K562 (cell line): ENCODE results near the gene ADAT3. TPM values are rescaled to one million over a fixed set of nuclear protein-coding genes. Genes with fewer than 3 reads are reported as not detected.
A peak's percentile ranks its signal among the peaks of the same experiment; 100 is the strongest.

Source experiments
- CEBPG ChIP-seq, 3 experiments: fragments of 200-800 bp in 1 of 3; sonication (Bioruptor generic) in 1 of 3; sonication (generic) in 1 of 3; formaldehyde crosslinking in 1 of 3; IDR thresholded peaks in 2 of 3; conservative IDR thresholded peaks in 1 of 3; 2 replicates each; pipeline versions ENCODE4 v1.6.1 to v1.8.0; 2016 to 2022; ENCODE audit warnings: missing compliant biosample characterization in 2 of 3, missing genetic modification characterization in 2 of 3, mild to moderate bottlenecking in 1 of 3, missing genetic modification reagents in 1 of 3
- FIP1L1 ChIP-seq: fragments of 200-400 bp; formaldehyde crosslinking; IDR thresholded peaks from 2 replicates; pipeline ENCODE4 v1.6.1; 2018; ENCODE audit warnings: mild to moderate bottlenecking, low read depth, low read length; ENCODE audit not compliant: poor library complexity, severe bottlenecking
- FOXP1 ChIP-seq: sonication (generic); formaldehyde crosslinking; IDR thresholded peaks from 2 replicates; pipeline ENCODE4 v1.8.0; 2022; ENCODE audit warnings: mild to moderate bottlenecking, missing genetic modification reagents
- GATAD2A ChIP-seq: fragments of 450-650 bp; IDR thresholded peaks from 2 replicates; pipeline ENCODE4 v1.6.1; 2017
- HDAC1 ChIP-seq, 2 experiments: fragments of 450-650 bp; IDR thresholded peaks; 2 replicates each; pipeline ENCODE4 v1.6.1; 2016 to 2017; ENCODE audit warnings: inconsistent platforms in 1 of 2, mild to moderate bottlenecking in 1 of 2, moderate library complexity in 1 of 2
- KLF13 ChIP-seq: fragments of 450-650 bp; IDR thresholded peaks from 2 replicates; pipeline ENCODE4 v1.6.1; 2016; ENCODE audit warnings: missing genetic modification characterization, low read depth, mild to moderate bottlenecking, missing compliant biosample characterization, moderate library complexity, borderline replicate concordance
- NR4A1 ChIP-seq, 2 experiments: fragments of 250-450 bp in 1 of 2; fragments of 450-650 bp in 1 of 2; sonication (Bioruptor Pico) in 1 of 2; IDR thresholded peaks; 2 replicates each; pipeline versions ENCODE4 v1.4.0 to v1.6.1; 2016 to 2020; ENCODE audit warnings: mild to moderate bottlenecking in 2 of 2, missing compliant biosample characterization in 1 of 2, missing genetic modification characterization in 1 of 2, moderate library complexity in 1 of 2
- NRF1 ChIP-seq, 2 experiments: fragments of 450-650 bp; IDR thresholded peaks in 1 of 2; conservative IDR thresholded peaks in 1 of 2; 2 replicates each; pipeline ENCODE4 v1.6.1; 2014; ENCODE audit warnings: mild to moderate bottlenecking in 2 of 2
- PCBP1 ChIP-seq: fragments of 200-400 bp; formaldehyde crosslinking; IDR thresholded peaks from 2 replicates; pipeline ENCODE4 v1.6.1; 2018; ENCODE audit warnings: mild to moderate bottlenecking, low read depth, low read length; ENCODE audit not compliant: poor library complexity, severe bottlenecking
- POLR2G ChIP-seq: fragments of 200-400 bp; formaldehyde crosslinking; IDR thresholded peaks from 2 replicates; pipeline ENCODE4 v1.6.1; 2017; ENCODE audit warnings: low read depth, mild to moderate bottlenecking, antibody characterized with exemption, low read length, moderate library complexity
- RBFOX2 ChIP-seq: fragments of 200-400 bp; formaldehyde crosslinking; IDR thresholded peaks from 2 replicates; pipeline ENCODE4 v1.6.1; 2017; ENCODE audit warnings: low read depth, mild to moderate bottlenecking, low read length, moderate library complexity
- RBM22 ChIP-seq: fragments of 200-400 bp; formaldehyde crosslinking; IDR thresholded peaks from 2 replicates; pipeline ENCODE4 v1.6.1; 2018; ENCODE audit warnings: low read length, low read depth; ENCODE audit not compliant: poor library complexity, severe bottlenecking
- RUNX1 ChIP-seq: sonication (generic); IDR thresholded peaks from 2 replicates; pipeline ENCODE4 v1.6.1; 2016; ENCODE audit warnings: antibody characterized with exemption, low read depth
- XRCC3 ChIP-seq: fragments of 450-650 bp; IDR thresholded peaks from 2 replicates; pipeline ENCODE4 v1.6.1; 2017; ENCODE audit warnings: mild to moderate bottlenecking, moderate library complexity
- ZNF121 ChIP-seq: sonication (generic); formaldehyde crosslinking; conservative IDR thresholded peaks from 2 replicates; pipeline ENCODE4 v1.8.0; 2022; ENCODE audit warnings: missing genetic modification reagents
- ZNF24 ChIP-seq: fragments of 450-650 bp; IDR thresholded peaks from 2 replicates; pipeline ENCODE4 v1.6.1; 2016
- ZNF354B ChIP-seq: fragments of 250-450 bp; sonication (Bioruptor Pico); IDR thresholded peaks from 2 replicates; pipeline ENCODE4 v1.4.0; 2020
- polyA plus RNA-seq, 8 experiments: library from polyadenylated mRNA; depleted of rRNA in 4 of 8; stranded (reverse) in 5 of 8; unstranded in 3 of 8; fragments of >200 nt; fragmentation: Nextera tagmentation in 2 of 8; fragmentation: Illumina TruSeq in 1 of 8; extraction: Ambion mirVana in 2 of 8; extraction: Trizol in 1 of 8; gene quantifications; 2 replicates each; pipeline versions ENCODE4 v1.2.1 to v1.2.3, GENCODE V29; 2011 to 2014; ENCODE audit warnings: inconsistent platforms in 1 of 8, missing spikeins in 1 of 8
- total RNA-seq, 7 experiments: library from RNA; depleted of rRNA in 6 of 7; stranded (reverse); fragments of >200 nt in 6 of 7; fragmentation: Illumina TruSeq in 2 of 7; extraction: Trizol in 2 of 7; gene quantifications; 2 replicates each; pipeline versions ENCODE4 v1.2.1 to v1.2.3, GENCODE V29; 2011 to 2021; ENCODE audit warnings: low replicate concordance in 1 of 7
- TF ChIP-seq, protein P1 (sequence below): fragments of 450-650 bp; IDR thresholded peaks from 2 replicates; pipeline ENCODE4 v1.6.1; 2016; ENCODE audit warnings: antibody characterized with exemption
- TF ChIP-seq, protein P2 (sequence below): fragments of 450-650 bp; formaldehyde crosslinking; IDR thresholded peaks from 2 replicates; pipeline ENCODE4 v1.4.0; 2022; ENCODE audit warnings: missing genetic modification characterization

ADAT3 gene
- total and polyA plus RNA-seq, 9 of the 15 experiments (the other 6 are each of a cell fraction or from before 2014, with no cell fraction given) = 0.67 to 15.6 (median 7.8) TPM; not detected in 4

DNA sequence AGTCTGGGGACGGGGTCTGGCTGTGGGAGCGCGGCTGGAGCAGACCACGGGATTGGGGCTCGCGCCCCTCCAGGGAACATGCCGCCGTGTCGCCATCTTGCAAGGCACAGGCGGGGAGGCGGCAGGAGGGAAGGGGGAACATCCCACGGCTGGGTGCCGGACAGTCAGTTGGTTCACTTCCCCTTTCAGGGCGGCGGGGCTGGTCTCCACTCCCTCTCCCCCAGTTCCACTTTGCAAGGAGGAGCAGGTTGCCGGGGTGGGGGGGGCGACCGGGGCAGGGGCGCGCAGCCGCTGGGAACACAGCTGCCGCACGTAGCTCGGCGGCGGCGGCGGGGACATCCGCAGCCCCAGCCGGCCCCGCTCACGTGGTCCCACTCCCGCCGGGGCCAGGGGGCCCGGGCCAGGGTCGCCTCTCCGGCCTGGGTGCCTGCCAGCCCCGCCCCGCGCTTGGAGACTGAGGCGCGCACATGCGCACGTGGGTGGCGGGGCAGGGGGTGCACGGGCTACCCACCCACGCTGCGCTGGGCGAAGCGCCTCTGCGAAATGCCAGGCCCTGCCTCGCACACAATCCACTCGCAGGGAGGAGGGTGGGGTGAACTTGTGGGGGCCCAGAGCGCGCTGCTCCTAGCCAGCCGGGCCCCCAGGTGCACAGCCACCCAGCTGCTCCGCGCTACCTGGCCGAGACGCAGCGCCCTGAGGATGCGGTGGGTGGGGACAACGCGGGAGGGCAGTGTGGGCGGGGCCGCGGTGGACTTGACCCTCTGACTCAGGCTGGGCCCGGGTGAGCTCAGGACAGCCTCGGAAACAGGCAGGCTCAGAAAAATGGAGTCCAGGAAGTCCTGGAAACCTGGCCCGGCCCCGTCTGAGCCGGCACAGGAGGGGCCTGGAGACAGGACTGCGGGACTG is 48.2 kb upstream of the ADAT3 start (continued):
- TF ChIP-seq NRF1 (conservative IDR thresholded peaks at IDR 0.05 in 1 of 2, IDR thresholded peaks at IDR 0.05 in 1 of 2) (peak; percentile 92 to 93), CEBPG (CRISPR knock-in tag; IDR thresholded peaks at IDR 0.05) (0 out of 2 replicates have a peak, but pooled peaks have one; percentile 28), CEBPG (tag; conservative IDR thresholded peaks at IDR 0.05 in 1 of 2, IDR thresholded peaks at IDR 0.05 in 1 of 2) (no peak), HDAC1 (IDR thresholded peaks at IDR 0.05) (peak in 1 of 2 experiments; percentile 93; a peak in 2 of 4 replicates), KLF13 (tag) (peak; percentile 73), PCBP1 (peak; percentile 92), POLR2G (peak; percentile 79), RUNX1 (no peak), RBFOX2 (peak; percentile 74), GATAD2A (0 out of 2 replicates have a peak, but pooled peaks have one; percentile 58), FIP1L1 (peak; percentile 7), FOXP1 (CRISPR knock-in tag) (no peak; the same call in none of the 2 replicates), XRCC3 (no peak), ZNF24 (no peak), ZNF121 (CRISPR knock-in tag) (no peak), ZNF354B (CRISPR knock-in tag) (no peak), RBM22 (peak; percentile 30), NR4A1 (CRISPR knock-in tag; IDR thresholded peaks at IDR 0.05) (peak; percentile 84; the same call in 1 of the 2 replicates), NR4A1 (tag; IDR thresholded peaks at IDR 0.05) (peak; percentile 29; the same call in 1 of the 2 replicates)
- TF ChIP-seq, protein P1, sequence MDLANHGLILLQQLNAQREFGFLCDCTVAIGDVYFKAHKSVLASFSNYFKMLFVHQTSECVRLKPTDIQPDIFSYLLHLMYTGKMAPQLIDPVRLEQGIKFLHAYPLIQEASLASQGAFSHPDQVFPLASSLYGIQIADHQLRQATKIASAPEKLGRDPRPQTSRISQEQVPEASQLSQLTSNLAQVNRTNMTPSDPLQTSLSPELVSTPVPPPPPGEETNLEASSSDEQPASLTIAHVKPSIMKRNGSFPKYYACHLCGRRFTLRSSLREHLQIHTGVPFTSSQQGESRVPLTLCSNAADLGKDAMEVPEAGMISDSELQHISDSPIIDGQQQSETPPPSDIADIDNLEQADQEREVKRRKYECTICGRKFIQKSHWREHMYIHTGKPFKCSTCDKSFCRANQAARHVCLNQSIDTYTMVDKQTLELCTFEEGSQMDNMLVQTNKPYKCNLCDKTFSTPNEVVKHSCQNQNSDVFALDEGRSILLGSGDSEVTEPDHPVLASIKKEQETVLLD = peak; percentile 88; the same call in 1 of the 2 replicates
- TF ChIP-seq, protein P2, sequence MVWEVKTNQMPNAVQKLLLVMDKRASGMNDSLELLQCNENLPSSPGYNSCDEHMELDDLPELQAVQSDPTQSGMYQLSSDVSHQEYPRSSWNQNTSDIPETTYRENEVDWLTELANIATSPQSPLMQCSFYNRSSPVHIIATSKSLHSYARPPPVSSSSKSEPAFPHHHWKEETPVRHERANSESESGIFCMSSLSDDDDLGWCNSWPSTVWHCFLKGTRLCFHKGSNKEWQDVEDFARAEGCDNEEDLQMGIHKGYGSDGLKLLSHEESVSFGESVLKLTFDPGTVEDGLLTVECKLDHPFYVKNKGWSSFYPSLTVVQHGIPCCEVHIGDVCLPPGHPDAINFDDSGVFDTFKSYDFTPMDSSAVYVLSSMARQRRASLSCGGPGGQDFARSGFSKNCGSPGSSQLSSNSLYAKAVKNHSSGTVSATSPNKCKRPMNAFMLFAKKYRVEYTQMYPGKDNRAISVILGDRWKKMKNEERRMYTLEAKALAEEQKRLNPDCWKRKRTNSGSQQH (CRISPR knock-in tag) = no peak
